Measurements from ENCODE around the gene ZNHIT1. TPM values are rescaled to one million over a fixed set of nuclear protein-coding genes. Genes with fewer than 3 reads are reported as not detected.
"Not testable (repeated sequence)": the region's sequence is repeated elsewhere in the genome, so short reads cannot be mapped to it uniquely, and the experiment has no call there.

Gene ZNHIT1
- total RNA-seq, 1 donor from 2014 or later: 51.9 TPM

DNA sequence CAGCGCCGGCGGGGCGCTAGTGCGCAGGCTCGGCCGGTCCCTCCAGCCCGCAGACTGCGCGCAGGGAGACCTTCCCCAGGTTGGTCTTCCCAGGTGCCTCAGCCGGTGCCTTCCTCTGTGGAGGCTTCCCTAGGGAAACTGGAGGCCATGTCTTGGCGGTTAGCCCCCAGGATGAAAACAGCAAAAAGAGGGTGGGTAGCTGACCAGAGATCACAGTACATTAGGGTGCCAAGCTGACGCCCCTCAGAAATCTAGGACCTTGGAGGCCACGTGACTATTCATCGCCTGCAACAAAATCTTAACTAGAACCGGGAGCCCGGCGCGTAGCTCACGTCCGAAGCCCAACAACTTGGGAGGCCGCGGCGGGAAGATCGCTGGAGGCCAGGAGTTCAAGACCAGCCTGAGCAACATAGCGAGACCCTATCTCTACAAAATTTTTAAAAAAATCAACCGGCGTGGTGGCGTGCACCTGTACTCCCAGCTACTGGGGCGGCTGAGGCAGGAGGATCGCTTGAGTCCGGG lies 27.2 kb downstream of the ZNHIT1 start:
- DNase-seq: peak; percentile 63
- H3K27ac ChIP-seq: peak overlapping the region; percentile 83
- no peak for ATAC-seq
- H3K9me3 ChIP-seq: no peaks in the 10 kb centered on the region
- no peak for TF ChIP-seq CTCF (IDR thresholded peaks at IDR 0.05)
- H3K4me3 ChIP-seq: peak overlapping the region; percentile 65
- peaks cover 14% of the 10 kb centered on the region for H3K4me1 ChIP-seq
- H3K27me3 ChIP-seq: no peaks in the 10 kb centered on the region
- peaks cover 16% of the 10 kb centered on the region for H3K36me3 ChIP-seq
- intact Hi-C loops (cut with DNase I): no loop called here

DNA sequence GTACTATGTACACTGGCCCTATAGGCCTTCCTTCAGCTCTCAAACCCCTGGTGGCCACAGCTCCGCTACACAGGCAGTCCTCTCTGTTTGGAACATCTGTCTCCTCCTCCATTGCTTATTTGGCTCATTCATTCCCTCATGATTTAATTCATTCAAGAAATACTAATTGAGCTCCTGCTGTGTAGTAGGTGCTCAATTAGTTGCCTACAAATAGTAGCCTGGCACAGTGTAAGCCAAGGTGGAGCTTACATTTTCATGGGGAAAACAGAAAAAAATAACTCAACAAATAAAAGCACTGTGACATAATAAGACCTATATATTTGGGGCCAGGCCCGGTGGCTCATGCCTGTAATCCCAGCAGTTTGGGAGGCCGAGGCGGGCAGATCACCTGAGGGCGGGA lies 30.3 kb downstream of the ZNHIT1 start:
- Histone ChIP-seq H3K4me3 (no peak overlapping the region), H3K27ac (no peak overlapping the region), H3K9me3 (no peaks in the 10 kb centered on the region), H3K27me3 (no peaks in the 10 kb centered on the region), H3K4me1 (peaks cover 26% of the 10 kb centered on the region), H3K36me3 (peaks cover 8% of the 10 kb centered on the region)
- DNase-seq (no peak), ATAC-seq (no peak)
- TF ChIP-seq CTCF (IDR thresholded peaks at IDR 0.05): no peak
- intact Hi-C loops (cut with DNase I): no loop called here

- no peak for TF ChIP-seq CTCF (IDR thresholded peaks at IDR 0.05)
- Histone ChIP-seq H3K4me1 (peaks cover 19% of the 10 kb centered on the region), H3K4me3 (peak overlapping the region; percentile 8), H3K9me3 (no peaks in the 10 kb centered on the region), H3K27me3 (no peaks in the 10 kb centered on the region), H3K36me3 (peaks cover 8% of the 10 kb centered on the region), H3K27ac (no peak overlapping the region)
- DNase-seq: no peak
- intact Hi-C loops (cut with DNase I): no loop called here
- ATAC-seq: no peak
These were observed 32.4 kb downstream of the ZNHIT1 start for GRCh38 chr7:101250324-101250723.

- peak overlapping the region; percentile 98 for H3K4me3 ChIP-seq
- H3K9me3 ChIP-seq: no peaks in the 10 kb centered on the region
- H3K27me3 ChIP-seq: no peaks in the 10 kb centered on the region
- peaks cover 8% of the 10 kb centered on the region for H3K36me3 ChIP-seq
- intact Hi-C loops (cut with DNase I): no loop called here
- peaks cover 19% of the 10 kb centered on the region for H3K4me1 ChIP-seq
- peak; percentile 99 for DNase-seq
- H3K27ac ChIP-seq: peak overlapping the region; percentile 85
- TF ChIP-seq CTCF (IDR thresholded peaks at IDR 0.05): no peak
- peak; percentile 100 for ATAC-seq
These were observed 34.1 kb downstream of the ZNHIT1 start for GRCh38 chr7:101251871-101252659.

- DNase-seq; H3K36me3 ChIP-seq; H3K9me3 ChIP-seq; H3K27me3 ChIP-seq; H3K4me3 ChIP-seq; intact Hi-C loops (cut with DNase I); H3K27ac ChIP-seq; ATAC-seq: not testable (repeated sequence)
- peaks cover 19% of the 10 kb centered on the region for H3K4me1 ChIP-seq
These were observed 35.2 kb downstream of the ZNHIT1 start for GRCh38 chr7:101253199-101253598.

- H3K27ac ChIP-seq: no peak overlapping the region
- H3K27me3 ChIP-seq: no peaks in the 10 kb centered on the region
- intact Hi-C loops (cut with DNase I): no loop called here
- DNase-seq (no peak), ATAC-seq (no peak)
- no peaks in the 10 kb centered on the region for H3K9me3 ChIP-seq
- no peak overlapping the region for H3K4me3 ChIP-seq
- TF ChIP-seq CTCF (IDR thresholded peaks at IDR 0.05): no peak
- no peaks in the 10 kb centered on the region for H3K36me3 ChIP-seq
- peaks cover 8% of the 10 kb centered on the region for H3K4me1 ChIP-seq
These were observed 37.8 kb downstream of the ZNHIT1 start for GRCh38 chr7:101255796-101256195.
